H9 (cell line): ENCODE data around the gene PLD4. TPM values are rescaled to one million over a fixed set of nuclear protein-coding genes. Genes with fewer than 3 reads are reported as not detected.
A peak's percentile ranks its signal among the peaks of the same experiment; 100 is the strongest.

Experiments
- DNase-seq: peaks from one replicate; pipeline ENCODE4 v3.0.0-alpha.2; 2017
- H2AFZ ChIP-seq: one replicate; pipeline ENCODE4 v1.6.1; 2013; ENCODE audit warnings: mild to moderate bottlenecking, low read length, control low read depth, moderate library complexity
- H2AK5ac ChIP-seq: 2 replicates; pipeline ENCODE4 v1.6.1; 2013; ENCODE audit warnings: low read length, control low read depth, mixed read lengths; ENCODE audit not compliant: insufficient read length
- H2BK120ac ChIP-seq: one replicate; pipeline ENCODE4 v1.6.1; 2013; ENCODE audit warnings: low read depth, mild to moderate bottlenecking, low read length, control low read depth, inconsistent platforms; ENCODE audit not compliant: poor library complexity, severe bottlenecking
- H2BK12ac ChIP-seq: 2 replicates; pipeline ENCODE4 v1.6.1; 2013; ENCODE audit warnings: low read length, control low read depth, mixed read lengths, low read depth; ENCODE audit not compliant: insufficient read length
- H2BK15ac ChIP-seq: 2 replicates; pipeline ENCODE4 v1.6.1; 2013; ENCODE audit warnings: low read depth, low read length, control low read depth
- H2BK20ac ChIP-seq: one replicate; pipeline ENCODE4 v1.6.1; 2013; ENCODE audit warnings: low read depth, mild to moderate bottlenecking, low read length, control low read depth, inconsistent platforms; ENCODE audit not compliant: poor library complexity, severe bottlenecking
- H2BK5ac ChIP-seq: 2 replicates; pipeline ENCODE4 v1.6.1; 2013; ENCODE audit warnings: low read length, control low read depth, mixed read lengths; ENCODE audit not compliant: insufficient read length
- H3K14ac ChIP-seq: 2 replicates; pipeline ENCODE4 v1.6.1; 2013; ENCODE audit warnings: low read length, control low read depth; ENCODE audit not compliant: insufficient read depth
- H3K18ac ChIP-seq: 2 replicates; pipeline ENCODE4 v1.6.1; 2013; ENCODE audit warnings: low read depth, mild to moderate bottlenecking, mixed read lengths, low read length, control low read depth; ENCODE audit not compliant: insufficient read length
- H3K23ac ChIP-seq: 2 replicates; pipeline ENCODE4 v1.6.1; 2013; ENCODE audit warnings: low read length, control low read depth, mixed read lengths, low read depth; ENCODE audit not compliant: insufficient read length
- H3K23me2 ChIP-seq: 2 replicates; pipeline ENCODE4 v1.6.1; 2013; ENCODE audit warnings: low read depth, mild to moderate bottlenecking, mixed read lengths, low read length, control low read depth; ENCODE audit not compliant: insufficient read length, poor library complexity, severe bottlenecking
- H3K27ac ChIP-seq: 2 replicates; pipeline ENCODE4 v1.5.1; 2013; ENCODE audit warnings: low read length, control low read depth, mixed read lengths, low read depth; ENCODE audit not compliant: insufficient read length
- H3K27me3 ChIP-seq: 2 replicates; pipeline ENCODE4 v1.6.1; 2013; ENCODE audit warnings: low read length, control low read depth, inconsistent platforms; ENCODE audit not compliant: insufficient read depth
- H3K4ac ChIP-seq: 2 replicates; pipeline ENCODE4 v1.6.1; 2013; ENCODE audit warnings: low read depth, mild to moderate bottlenecking, control low read depth, inconsistent platforms, low read length, moderate library complexity
- H3K4me1 ChIP-seq: 2 replicates; pipeline ENCODE4 v1.6.1; 2013; ENCODE audit warnings: low read length, control low read depth, inconsistent platforms; ENCODE audit not compliant: insufficient read depth
- H3K4me2 ChIP-seq: 2 replicates; pipeline ENCODE4 v1.6.1; 2013; ENCODE audit warnings: low read length, control low read depth, mixed read lengths; ENCODE audit not compliant: insufficient read length, insufficient read depth
- H3K56ac ChIP-seq: 2 replicates; pipeline ENCODE4 v1.6.1; 2013; ENCODE audit warnings: low read depth, mild to moderate bottlenecking, mixed read lengths, low read length, control low read depth; ENCODE audit not compliant: insufficient read length
- H3K79me1 ChIP-seq: 2 replicates; pipeline ENCODE4 v1.6.1; 2013; ENCODE audit warnings: low read depth, mild to moderate bottlenecking, moderate library complexity, low read length, control low read depth, inconsistent platforms; ENCODE audit not compliant: insufficient read depth, poor library complexity, severe bottlenecking
- H3K79me2 ChIP-seq: 2 replicates; pipeline ENCODE4 v1.6.1; 2013; ENCODE audit warnings: low read length, control low read depth, inconsistent platforms; ENCODE audit not compliant: insufficient read depth
- H3K9ac ChIP-seq: 2 replicates; pipeline ENCODE4 v1.6.1; 2013; ENCODE audit warnings: low read length, control low read depth, mixed read lengths; ENCODE audit not compliant: insufficient read length; ENCODE audit errors: extremely low read depth
- H3K9me3 ChIP-seq: one replicate; pipeline ENCODE4 v1.6.1; 2013; ENCODE audit warnings: low read depth, low read length, inconsistent platforms; ENCODE audit not compliant: control insufficient read depth
- H3T11ph ChIP-seq: one replicate; pipeline ENCODE4 v1.6.1; 2013; ENCODE audit warnings: mild to moderate bottlenecking, low read length, control low read depth, inconsistent platforms
- H4K20me1 ChIP-seq: one replicate; pipeline ENCODE4 v1.6.1; 2013; ENCODE audit not compliant: control insufficient read depth, insufficient read length, insufficient read depth
- H4K5ac ChIP-seq: 2 replicates; pipeline ENCODE4 v1.6.1; 2013; ENCODE audit warnings: low read depth, mild to moderate bottlenecking, mixed read lengths, low read length, control low read depth; ENCODE audit not compliant: insufficient read length
- H4K8ac ChIP-seq: replicated peaks from 2 replicates; pipeline ENCODE4 v1.6.1; 2013; ENCODE audit warnings: low read length, control low read depth, mixed read lengths, low read depth; ENCODE audit not compliant: insufficient read length
- H4K91ac ChIP-seq: 2 replicates; pipeline ENCODE4 v1.6.1; 2013; ENCODE audit warnings: low read depth, mild to moderate bottlenecking, moderate library complexity, mixed read lengths, low read length, control low read depth; ENCODE audit not compliant: insufficient read length
- H3K27ac Mint-ChIP-seq, 3 experiments: 2 replicates in 2 of 3; 3 replicates in 1 of 3; pipeline ENCODE4 v1.8.0; 2020 to 2021; ENCODE audit warnings: mixed read lengths in 3 of 3, mild to moderate bottlenecking in 1 of 3, moderate library complexity in 1 of 3
- H3K27me3 Mint-ChIP-seq: 2 replicates; pipeline ENCODE4 v1.8.0; 2021; ENCODE audit warnings: low read depth, mild to moderate bottlenecking, moderate library complexity, mixed read lengths
- H3K36me3 Mint-ChIP-seq, 3 experiments: 2 replicates in 2 of 3; 3 replicates in 1 of 3; pipeline ENCODE4 v1.8.0; 2020 to 2021; ENCODE audit warnings: low read depth in 3 of 3, mixed read lengths in 3 of 3; ENCODE audit not compliant: insufficient read depth in 1 of 3
- H3K4me1 Mint-ChIP-seq, 2 experiments: 2 replicates each; pipeline ENCODE4 v1.8.0; 2020; ENCODE audit warnings: mixed read lengths in 2 of 2
- H3K4me3 Mint-ChIP-seq, 2 experiments: 2 replicates in 1 of 2; 3 replicates in 1 of 2; pipeline ENCODE4 v1.8.0; 2020 to 2021; ENCODE audit warnings: mild to moderate bottlenecking in 2 of 2, mixed read lengths in 2 of 2, moderate library complexity in 1 of 2
- H3K9me3 Mint-ChIP-seq, 2 experiments: 2 replicates in 1 of 2; 3 replicates in 1 of 2; pipeline ENCODE4 v1.8.0; 2020; ENCODE audit warnings: mild to moderate bottlenecking in 2 of 2, mixed read lengths in 2 of 2, moderate library complexity in 1 of 2
- CTCF ChIP-seq: fragments of 200-600 bp; sonication (generic); conservative IDR thresholded peaks from 3 replicates; pipeline ENCODE4 v1.8.0; 2021; ENCODE audit warnings: antibody characterized with exemption, mild to moderate bottlenecking
- WGBS: extraction: QIAGEN DNeasy Blood & Tissue Kit; methylation state at CpG from one replicate; pipeline ENCODE4 v1.1.7; 2013; ENCODE audit warnings: missing lambda C conversion rate, low lambda C conversion rate, mixed read lengths; ENCODE audit not compliant: insufficient read length; ENCODE audit errors: extremely low coverage; 5-methylcytosine and 5-hydroxymethylcytosine counted together
- total RNA-seq: library from RNA; stranded (reverse); gene quantifications from 2 replicates; pipeline ENCODE4 v1.2.1, GENCODE V29; 2021

Gene PLD4
- total RNA-seq, 1 experiment from 2014 or later: not detected

- no peaks in the 10 kb centered on the region for H3K4me1 ChIP-seq
- H3K14ac ChIP-seq: no peak overlapping the region
- H3K79me1 ChIP-seq: no peaks in the 10 kb centered on the region
- H3K4me1 Mint-ChIP-seq: peaks cover 2 to 8% of the 10 kb centered on the region in 2 experiments
- H4K8ac ChIP-seq: no peak overlapping the region
- H3K27me3 Mint-ChIP-seq: peaks cover under 1% of the 10 kb centered on the region
- H2BK20ac ChIP-seq: no peak overlapping the region
- no peak overlapping the region for H2BK5ac ChIP-seq
- H3K4ac ChIP-seq: no peak overlapping the region
- no CpG with 5 or more reads among the region's 39 CpGs for WGBS
- no peak overlapping the region for H3K9ac ChIP-seq
- H3K4me2 ChIP-seq: no peak overlapping the region
- H2AFZ ChIP-seq: no peak overlapping the region
- TF ChIP-seq CTCF: no peak
- H3K4me3 Mint-ChIP-seq: no peak overlapping the region
- peak; percentile 35 for DNase-seq
- H2BK120ac ChIP-seq: no peak overlapping the region
- no peak overlapping the region for H2AK5ac ChIP-seq
- no peaks in the 10 kb centered on the region for H3K79me2 ChIP-seq
- H3K18ac ChIP-seq: no peak overlapping the region
- no peak overlapping the region for H3T11ph ChIP-seq
- H3K9me3 ChIP-seq: no peaks in the 10 kb centered on the region
- no peaks in the 10 kb centered on the region for H3K23me2 ChIP-seq
- H3K36me3 Mint-ChIP-seq: peaks cover 0 to 5% (median 0%) of the 10 kb centered on the region in 3 experiments; a peak in 2 of 7 replicates
- H4K5ac ChIP-seq: no peak overlapping the region
- no peaks in the 10 kb centered on the region for H3K27me3 ChIP-seq
- H2BK15ac ChIP-seq: no peak overlapping the region
- no peaks in the 10 kb centered on the region for H4K20me1 ChIP-seq
- H3K27ac ChIP-seq: no peak overlapping the region
- no peak overlapping the region for H4K91ac ChIP-seq
- H3K9me3 Mint-ChIP-seq: peaks cover 0 to 5% of the 10 kb centered on the region in 2 experiments; a peak in 1 of 5 replicates
- no peak overlapping the region for H2BK12ac ChIP-seq
- H3K27ac Mint-ChIP-seq: no peak overlapping the region
- H3K23ac ChIP-seq: no peak overlapping the region
- H3K56ac ChIP-seq: no peak overlapping the region
Observed at GRCh38 chr14:104893435-104894207, 31.1 kb upstream of the PLD4 start.
